ENCODE results near the gene TMEM94.

GRCh38 chr17:75506888-75507287 is 50.5 kb downstream of the TMEM94 start:
- TF ChIP-seq, protein P1, sequence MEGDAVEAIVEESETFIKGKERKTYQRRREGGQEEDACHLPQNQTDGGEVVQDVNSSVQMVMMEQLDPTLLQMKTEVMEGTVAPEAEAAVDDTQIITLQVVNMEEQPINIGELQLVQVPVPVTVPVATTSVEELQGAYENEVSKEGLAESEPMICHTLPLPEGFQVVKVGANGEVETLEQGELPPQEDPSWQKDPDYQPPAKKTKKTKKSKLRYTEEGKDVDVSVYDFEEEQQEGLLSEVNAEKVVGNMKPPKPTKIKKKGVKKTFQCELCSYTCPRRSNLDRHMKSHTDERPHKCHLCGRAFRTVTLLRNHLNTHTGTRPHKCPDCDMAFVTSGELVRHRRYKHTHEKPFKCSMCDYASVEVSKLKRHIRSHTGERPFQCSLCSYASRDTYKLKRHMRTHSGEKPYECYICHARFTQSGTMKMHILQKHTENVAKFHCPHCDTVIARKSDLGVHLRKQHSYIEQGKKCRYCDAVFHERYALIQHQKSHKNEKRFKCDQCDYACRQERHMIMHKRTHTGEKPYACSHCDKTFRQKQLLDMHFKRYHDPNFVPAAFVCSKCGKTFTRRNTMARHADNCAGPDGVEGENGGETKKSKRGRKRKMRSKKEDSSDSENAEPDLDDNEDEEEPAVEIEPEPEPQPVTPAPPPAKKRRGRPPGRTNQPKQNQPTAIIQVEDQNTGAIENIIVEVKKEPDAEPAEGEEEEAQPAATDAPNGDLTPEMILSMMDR (IDR thresholded peaks at IDR 0.05), result no peak
- TF ChIP-seq, protein P2, sequence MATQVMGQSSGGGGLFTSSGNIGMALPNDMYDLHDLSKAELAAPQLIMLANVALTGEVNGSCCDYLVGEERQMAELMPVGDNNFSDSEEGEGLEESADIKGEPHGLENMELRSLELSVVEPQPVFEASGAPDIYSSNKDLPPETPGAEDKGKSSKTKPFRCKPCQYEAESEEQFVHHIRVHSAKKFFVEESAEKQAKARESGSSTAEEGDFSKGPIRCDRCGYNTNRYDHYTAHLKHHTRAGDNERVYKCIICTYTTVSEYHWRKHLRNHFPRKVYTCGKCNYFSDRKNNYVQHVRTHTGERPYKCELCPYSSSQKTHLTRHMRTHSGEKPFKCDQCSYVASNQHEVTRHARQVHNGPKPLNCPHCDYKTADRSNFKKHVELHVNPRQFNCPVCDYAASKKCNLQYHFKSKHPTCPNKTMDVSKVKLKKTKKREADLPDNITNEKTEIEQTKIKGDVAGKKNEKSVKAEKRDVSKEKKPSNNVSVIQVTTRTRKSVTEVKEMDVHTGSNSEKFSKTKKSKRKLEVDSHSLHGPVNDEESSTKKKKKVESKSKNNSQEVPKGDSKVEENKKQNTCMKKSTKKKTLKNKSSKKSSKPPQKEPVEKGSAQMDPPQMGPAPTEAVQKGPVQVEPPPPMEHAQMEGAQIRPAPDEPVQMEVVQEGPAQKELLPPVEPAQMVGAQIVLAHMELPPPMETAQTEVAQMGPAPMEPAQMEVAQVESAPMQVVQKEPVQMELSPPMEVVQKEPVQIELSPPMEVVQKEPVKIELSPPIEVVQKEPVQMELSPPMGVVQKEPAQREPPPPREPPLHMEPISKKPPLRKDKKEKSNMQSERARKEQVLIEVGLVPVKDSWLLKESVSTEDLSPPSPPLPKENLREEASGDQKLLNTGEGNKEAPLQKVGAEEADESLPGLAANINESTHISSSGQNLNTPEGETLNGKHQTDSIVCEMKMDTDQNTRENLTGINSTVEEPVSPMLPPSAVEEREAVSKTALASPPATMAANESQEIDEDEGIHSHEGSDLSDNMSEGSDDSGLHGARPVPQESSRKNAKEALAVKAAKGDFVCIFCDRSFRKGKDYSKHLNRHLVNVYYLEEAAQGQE (IDR thresholded peaks at IDR 0.05; ENCODE audit: insufficient read depth in 1 of 2, low read depth in 2 of 2, low read length in 1 of 2), result no peak
- TF ChIP-seq TCF7L2 (IDR thresholded peaks at IDR 0.05; ENCODE audit: low read depth, low read length), result no peak
